ENCODE results near the gene SDK1. TPM values are rescaled to one million over a fixed set of nuclear protein-coding genes. Genes with fewer than 3 reads are reported as not detected.

The SDK1 gene
- total RNA-seq, 2 donors from 2014 or later, result 1.3 to 2.6 TPM

DNA sequence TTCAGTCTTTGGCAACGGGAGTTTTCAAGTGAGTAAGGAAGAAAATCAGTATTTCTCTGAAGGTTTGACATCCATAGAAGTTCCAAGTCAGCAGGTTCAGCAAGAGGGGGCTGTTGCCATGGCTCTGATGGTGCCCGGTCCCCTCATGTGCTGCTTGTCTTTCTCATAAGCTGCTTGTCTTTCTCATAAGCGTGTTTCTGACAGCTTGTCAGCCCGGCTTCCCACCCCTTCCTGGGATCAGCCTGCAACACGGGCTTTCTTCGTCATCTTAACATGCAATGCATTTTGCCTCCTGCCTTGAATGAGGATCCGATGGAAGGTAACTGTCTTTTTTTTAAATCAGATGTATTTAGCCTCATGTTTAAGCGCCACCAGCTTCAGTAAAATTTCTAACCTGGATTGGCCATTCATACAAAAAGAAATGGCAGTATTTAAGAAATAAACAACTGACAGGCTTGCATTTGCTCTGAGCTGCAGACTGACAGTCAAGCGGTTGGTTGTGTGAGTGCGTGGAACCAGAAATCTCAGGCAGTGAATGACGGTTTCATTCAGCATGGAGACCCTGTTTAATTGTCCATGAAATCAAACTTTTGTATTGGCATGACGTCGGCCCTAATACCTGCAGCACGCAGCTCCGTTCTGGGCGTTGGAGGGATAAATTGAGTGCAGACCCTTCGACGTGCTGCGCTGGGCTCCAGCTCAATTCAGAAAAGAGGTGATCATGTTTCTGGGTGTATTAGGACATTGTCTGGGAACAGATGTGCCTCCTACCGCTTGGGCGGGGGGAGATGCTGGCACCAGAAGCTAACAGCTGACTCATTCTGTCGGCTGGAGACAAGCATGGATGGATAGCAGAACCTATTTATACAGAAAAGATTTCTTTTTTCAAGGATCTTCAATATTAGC is 926.3 kb downstream of the SDK1 start:
- DNase-seq, result no peak
- H3K4me1 ChIP-seq, result no peaks in the 10 kb centered on the region
- H3K4me3 ChIP-seq, result no peak overlapping the region
- H3K9ac ChIP-seq (ENCODE audit: low read depth in 2 of 2, low read length in 2 of 2), result no peak overlapping the region
- H3K9me3 ChIP-seq, result no peaks in the 10 kb centered on the region
- no peaks in the 10 kb centered on the region for H3K27me3 ChIP-seq
- TF ChIP-seq, protein P1, sequence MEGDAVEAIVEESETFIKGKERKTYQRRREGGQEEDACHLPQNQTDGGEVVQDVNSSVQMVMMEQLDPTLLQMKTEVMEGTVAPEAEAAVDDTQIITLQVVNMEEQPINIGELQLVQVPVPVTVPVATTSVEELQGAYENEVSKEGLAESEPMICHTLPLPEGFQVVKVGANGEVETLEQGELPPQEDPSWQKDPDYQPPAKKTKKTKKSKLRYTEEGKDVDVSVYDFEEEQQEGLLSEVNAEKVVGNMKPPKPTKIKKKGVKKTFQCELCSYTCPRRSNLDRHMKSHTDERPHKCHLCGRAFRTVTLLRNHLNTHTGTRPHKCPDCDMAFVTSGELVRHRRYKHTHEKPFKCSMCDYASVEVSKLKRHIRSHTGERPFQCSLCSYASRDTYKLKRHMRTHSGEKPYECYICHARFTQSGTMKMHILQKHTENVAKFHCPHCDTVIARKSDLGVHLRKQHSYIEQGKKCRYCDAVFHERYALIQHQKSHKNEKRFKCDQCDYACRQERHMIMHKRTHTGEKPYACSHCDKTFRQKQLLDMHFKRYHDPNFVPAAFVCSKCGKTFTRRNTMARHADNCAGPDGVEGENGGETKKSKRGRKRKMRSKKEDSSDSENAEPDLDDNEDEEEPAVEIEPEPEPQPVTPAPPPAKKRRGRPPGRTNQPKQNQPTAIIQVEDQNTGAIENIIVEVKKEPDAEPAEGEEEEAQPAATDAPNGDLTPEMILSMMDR (IDR thresholded peaks at IDR 0.05), result no peak
- intact Hi-C loops (cut with DNase I), result no loop called here
- no peaks in the 10 kb centered on the region for H3K36me3 ChIP-seq
- H3K27ac ChIP-seq, result no peak overlapping the region

DNA sequence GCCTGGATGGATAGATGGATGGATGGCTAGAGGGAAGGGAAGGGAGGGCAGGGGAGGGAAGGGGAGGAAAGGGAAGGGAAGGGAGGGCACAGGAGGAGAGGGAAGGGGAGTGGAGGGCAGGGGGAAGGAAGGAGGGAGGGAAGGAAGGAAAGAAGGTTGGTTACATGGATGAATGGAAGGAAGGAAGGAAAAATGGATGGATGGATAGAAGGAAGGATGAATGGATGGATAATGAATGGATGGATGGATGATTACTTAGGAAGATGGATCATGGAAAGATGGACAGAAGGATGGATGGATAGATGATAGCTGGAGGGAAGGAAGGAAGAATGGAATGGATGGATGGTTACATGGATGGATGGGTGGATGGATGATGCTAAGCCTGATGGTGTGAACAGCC is 929.3 kb downstream of the SDK1 start:
- intact Hi-C loops (cut with DNase I), result no loop called here
- Histone ChIP-seq H3K36me3 (no peaks in the 10 kb centered on the region), H3K4me3 (no peak overlapping the region), H3K4me1 (no peaks in the 10 kb centered on the region), H3K27ac (no peak overlapping the region), H3K27me3 (no peaks in the 10 kb centered on the region), H3K9ac (ENCODE audit: low read depth in 2 of 2, low read length in 2 of 2) (no peak overlapping the region), H3K9me3 (no peaks in the 10 kb centered on the region)
- TF ChIP-seq, protein P1 (IDR thresholded peaks at IDR 0.05), result no peak
- no peak for DNase-seq

DNA sequence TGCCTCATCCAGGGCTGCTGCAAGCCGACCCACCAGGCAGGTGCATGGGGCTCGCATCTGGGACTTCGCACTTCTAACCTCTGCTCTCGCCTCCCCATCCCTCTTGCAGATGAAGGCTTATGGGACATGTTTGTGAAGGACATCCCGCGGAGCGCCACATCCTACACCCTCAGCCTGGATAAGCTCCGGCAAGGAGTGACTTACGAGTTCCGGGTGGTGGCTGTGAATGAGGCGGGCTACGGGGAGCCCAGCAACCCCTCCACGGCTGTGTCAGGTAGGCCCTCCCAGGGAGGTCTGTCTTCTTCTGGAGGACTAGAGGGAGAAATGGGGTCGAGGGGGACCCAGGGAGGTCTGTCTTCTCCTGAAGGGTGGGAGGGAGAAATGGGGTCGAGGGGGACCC is 932.1 kb downstream of the SDK1 start:
- no peak for DNase-seq
- no peak overlapping the region for H3K4me3 ChIP-seq
- H3K27ac ChIP-seq, result no peak overlapping the region
- H3K36me3 ChIP-seq, result no peaks in the 10 kb centered on the region
- H3K27me3 ChIP-seq, result no peaks in the 10 kb centered on the region
- H3K9ac ChIP-seq (ENCODE audit: low read depth in 2 of 2, low read length in 2 of 2), result no peak overlapping the region
- intact Hi-C loops (cut with DNase I), result no loop called here
- TF ChIP-seq, protein P1 (IDR thresholded peaks at IDR 0.05), result no peak
- no peaks in the 10 kb centered on the region for H3K4me1 ChIP-seq
- no peaks in the 10 kb centered on the region for H3K9me3 ChIP-seq

DNA sequence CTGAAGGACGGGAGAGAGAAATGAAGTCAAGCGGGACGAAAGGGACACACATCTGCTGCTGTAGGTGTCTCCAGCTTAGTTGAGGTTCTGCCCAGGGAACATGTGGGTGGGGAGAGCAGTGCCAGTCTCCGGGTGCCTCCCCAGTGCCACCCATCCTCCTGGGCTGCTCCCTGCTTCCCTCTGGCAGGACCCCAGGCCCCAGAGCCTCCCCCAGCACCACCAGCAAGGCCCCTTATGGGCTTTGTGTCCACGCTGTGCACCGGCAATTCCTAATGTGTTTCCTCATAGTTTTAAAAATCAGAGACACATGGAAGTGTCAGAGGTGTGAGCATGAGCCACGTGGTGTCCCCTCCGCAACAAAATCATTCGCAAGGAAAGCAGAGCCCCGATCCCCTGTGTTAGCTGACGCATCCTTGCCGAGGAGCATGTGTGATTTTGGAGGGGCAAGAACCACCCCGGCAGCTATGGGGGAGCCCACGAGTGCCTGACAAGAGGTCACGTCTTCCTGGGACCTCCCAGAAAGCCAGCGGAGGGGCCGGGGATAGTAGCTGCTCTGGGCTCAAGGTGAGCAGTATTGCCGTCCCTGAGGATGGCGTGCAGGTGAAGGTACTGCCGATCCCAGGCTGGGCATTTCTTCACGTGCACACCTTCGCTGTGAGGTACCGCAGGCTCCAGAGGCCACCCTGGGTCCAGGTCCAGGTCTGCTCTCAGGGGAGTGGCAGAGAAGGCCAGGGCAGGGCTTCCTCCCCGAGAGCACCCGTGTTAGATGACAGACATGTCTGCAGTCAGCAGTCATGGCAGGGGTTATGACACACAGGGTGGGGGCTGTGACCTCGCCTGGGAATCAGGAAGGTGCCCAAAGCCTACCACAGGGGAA is 932.8 kb downstream of the SDK1 start:
- TF ChIP-seq, protein P1 (IDR thresholded peaks at IDR 0.05), result no peak

DNA sequence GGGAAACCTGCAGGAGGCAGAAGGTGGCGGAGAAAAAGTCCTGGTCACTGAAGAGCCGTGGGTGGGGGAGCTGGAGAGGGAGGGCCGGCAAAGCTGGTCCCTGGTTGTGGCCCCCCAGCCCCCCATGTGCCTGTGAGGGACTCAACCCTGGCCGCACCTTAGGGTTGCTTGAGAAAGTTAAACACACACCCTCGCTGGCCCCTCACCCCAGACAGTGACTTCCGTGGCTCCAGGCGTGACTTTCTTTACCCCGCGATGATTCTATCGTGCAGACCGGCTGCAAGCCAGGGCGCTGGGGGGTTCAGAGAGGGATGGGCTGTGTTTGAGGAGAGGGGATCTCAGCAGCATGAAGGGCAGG is 933.4 kb downstream of the SDK1 start:
- Histone ChIP-seq H3K9me3 (no peaks in the 10 kb centered on the region), H3K27me3 (no peaks in the 10 kb centered on the region), H3K27ac (no peak overlapping the region), H3K9ac (ENCODE audit: low read depth in 2 of 2, low read length in 2 of 2) (no peak overlapping the region), H3K4me3 (no peak overlapping the region), H3K36me3 (no peaks in the 10 kb centered on the region), H3K4me1 (no peaks in the 10 kb centered on the region)
- TF ChIP-seq, protein P1 (IDR thresholded peaks at IDR 0.05), result no peak
- intact Hi-C loops (cut with DNase I), result no loop called here
- DNase-seq, result no peak

More for the DNA sequence above, 932.8 kb downstream of the SDK1 start:
- no peaks in the 10 kb centered on the region for H3K27me3 ChIP-seq
- DNase-seq, result no peak
- H3K9ac ChIP-seq (ENCODE audit: low read depth in 2 of 2, low read length in 2 of 2), result no peak overlapping the region
- H3K4me3 ChIP-seq, result no peak overlapping the region
- intact Hi-C loops (cut with DNase I), result no loop called here
- no peaks in the 10 kb centered on the region for H3K9me3 ChIP-seq
- no peaks in the 10 kb centered on the region for H3K4me1 ChIP-seq
- H3K36me3 ChIP-seq, result no peaks in the 10 kb centered on the region
- no peak overlapping the region for H3K27ac ChIP-seq

All from colonic mucosa (tissue), 4 donors.